HCT116 (cell line): ENCODE data around the gene SLC6A13.

Experiments
- CEBPB ChIP-seq: IDR thresholded peaks from 2 replicates; pipeline ENCODE4 v1.6.1; 2012; ENCODE audit warnings: low read depth
- CTCF ChIP-seq, 3 experiments: fragments of 200-600 bp in 1 of 3; sonication (generic) in 1 of 3; IDR thresholded peaks in 2 of 3; conservative IDR thresholded peaks in 1 of 3; 2 replicates each; pipeline ENCODE4 v1.5.1; 2012 to 2017; ENCODE audit warnings: low read depth in 2 of 3, low read length in 2 of 3, antibody characterized with exemption in 1 of 3, borderline replicate concordance in 1 of 3, control low read depth in 1 of 3, mild to moderate bottlenecking in 1 of 3, mixed read lengths in 1 of 3, mixed run types in 1 of 3, moderate library complexity in 1 of 3; ENCODE audit not compliant: insufficient read depth in 1 of 3
- EZH2phosphoT487 ChIP-seq: fragments of 200-600 bp; IDR thresholded peaks from 2 replicates; pipeline ENCODE4 v1.6.1; 2018; ENCODE audit warnings: antibody characterized with exemption, borderline replicate concordance
- MAX ChIP-seq: IDR thresholded peaks from 2 replicates; pipeline ENCODE4 v1.6.1; 2012
- POLR2A ChIP-seq: IDR thresholded peaks from 2 replicates; pipeline ENCODE4 v1.7.0; 2011; ENCODE audit warnings: borderline replicate concordance; ENCODE audit not compliant: insufficient read depth, insufficient read length; ENCODE audit errors: extremely low read depth
- POLR2AphosphoS5 ChIP-seq: IDR thresholded peaks from 2 replicates; pipeline ENCODE4 v1.6.1; 2011; ENCODE audit warnings: mild to moderate bottlenecking, low read depth, low read length, moderate library complexity
- SIN3A ChIP-seq: IDR thresholded peaks from 2 replicates; pipeline ENCODE4 v1.6.1; 2012; ENCODE audit warnings: low read depth

- TF ChIP-seq CTCF (IDR thresholded peaks at IDR 0.05 in 2 of 3, conservative IDR thresholded peaks at IDR 0.05 in 1 of 3; ENCODE audit: borderline replicate concordance in 1 of 3, insufficient read depth in 1 of 3, low read depth in 2 of 3, low read length in 2 of 3) (no peak), POLR2A (no peak), CEBPB (no peak), POLR2AphosphoS5 (no peak), MAX (no peak), SIN3A (no peak), EZH2phosphoT487 (no peak)
Observed at GRCh38 chr12:213527-213932, 49.1 kb downstream of the SLC6A13 start.
